ENCODE results near the gene USH2A.

DNA sequence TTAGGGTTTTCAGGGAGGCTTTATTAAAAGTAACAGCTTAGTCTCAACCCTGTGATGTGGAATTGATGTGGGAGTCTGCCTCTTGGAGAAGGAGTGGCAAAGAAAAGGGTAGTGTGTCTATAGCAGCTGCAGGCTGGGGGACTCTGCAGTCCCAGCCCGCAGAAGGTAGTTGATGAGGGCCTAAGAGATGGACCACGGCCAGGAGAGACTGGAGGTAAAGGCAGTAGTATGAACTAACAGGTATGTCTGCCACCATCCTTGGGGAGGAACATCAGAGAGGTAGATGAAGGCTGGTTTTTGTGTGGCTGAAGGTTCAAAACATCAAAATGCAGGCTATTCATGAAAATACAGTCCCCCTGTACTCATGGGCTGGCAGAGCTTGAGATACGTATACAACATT is 744.0 kb downstream of the USH2A start:
- TF ChIP-seq EZH2 (IDR thresholded peaks at IDR 0.05; ENCODE audit: borderline replicate concordance, insufficient read depth, low read length, poor library complexity, severe bottlenecking): no peak
- TF ChIP-seq POLR2AphosphoS5 (IDR thresholded peaks at IDR 0.05): no peak
- TF ChIP-seq CTCF (IDR thresholded peaks at IDR 0.05; ENCODE audit: poor library complexity, severe bottlenecking): no peak
